ENCODE results near the gene RNMT. TPM values are rescaled to one million over a fixed set of nuclear protein-coding genes. Genes with fewer than 3 reads are reported as not detected.

Gene RNMT
- polyA plus RNA-seq, 3 donors = 51.2 to 61.8 (median 61.0) TPM

DNA sequence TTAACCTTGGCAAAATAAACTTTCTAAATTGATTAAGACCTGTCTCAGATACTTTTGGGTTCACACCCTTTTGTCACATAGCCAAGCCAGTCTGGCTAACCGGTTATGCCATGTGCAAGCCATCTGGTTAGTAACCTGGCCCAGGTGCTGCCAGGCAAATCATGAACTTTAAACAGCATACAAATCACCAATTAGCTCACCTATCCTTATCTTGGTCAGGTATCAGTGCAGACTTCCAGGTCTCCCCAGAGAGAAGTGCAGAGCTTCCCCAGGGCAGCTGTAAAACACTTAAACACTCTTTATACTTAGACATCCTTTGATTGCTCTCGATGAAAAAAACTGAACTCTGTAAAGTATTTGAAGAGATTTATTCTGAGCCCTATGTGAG lies 82.6 kb downstream of the RNMT start:
- no peak for DNase-seq

DNA sequence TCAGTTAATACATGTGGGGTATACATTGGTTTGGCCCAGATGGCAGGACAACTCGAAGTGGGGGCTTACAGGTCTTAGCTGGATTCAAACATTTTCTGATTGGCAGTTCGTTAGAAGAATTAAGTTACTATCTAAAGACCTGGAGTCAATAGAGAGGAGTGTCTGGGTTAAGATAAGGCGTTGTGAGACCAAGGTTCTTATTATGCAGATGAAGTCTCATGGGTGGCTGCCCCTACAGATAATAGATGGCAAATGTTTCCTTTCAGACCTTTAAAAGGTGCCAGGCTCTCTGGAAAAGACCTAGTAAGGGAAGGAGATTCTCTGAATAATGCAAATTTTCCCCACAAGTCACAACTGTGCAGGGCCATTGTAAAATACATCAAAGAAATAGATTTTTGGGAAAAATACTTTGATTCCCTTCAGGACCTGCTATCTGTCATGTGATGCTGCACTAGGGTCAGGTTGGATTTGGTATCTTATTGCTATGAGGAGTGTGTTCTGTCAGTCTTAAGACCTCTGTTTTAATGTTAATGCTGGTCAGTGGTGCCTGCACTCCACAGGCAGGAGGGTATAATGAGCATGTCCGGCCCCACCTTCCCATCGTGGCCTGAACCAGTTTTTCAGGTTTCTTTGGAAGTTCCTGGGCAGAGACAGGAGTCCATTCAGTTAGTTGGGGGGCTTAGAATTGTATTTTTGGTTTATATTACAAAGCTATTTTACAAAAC lies 83.2 kb downstream of the RNMT start:
- DNase-seq = peak; percentile 52

DNA sequence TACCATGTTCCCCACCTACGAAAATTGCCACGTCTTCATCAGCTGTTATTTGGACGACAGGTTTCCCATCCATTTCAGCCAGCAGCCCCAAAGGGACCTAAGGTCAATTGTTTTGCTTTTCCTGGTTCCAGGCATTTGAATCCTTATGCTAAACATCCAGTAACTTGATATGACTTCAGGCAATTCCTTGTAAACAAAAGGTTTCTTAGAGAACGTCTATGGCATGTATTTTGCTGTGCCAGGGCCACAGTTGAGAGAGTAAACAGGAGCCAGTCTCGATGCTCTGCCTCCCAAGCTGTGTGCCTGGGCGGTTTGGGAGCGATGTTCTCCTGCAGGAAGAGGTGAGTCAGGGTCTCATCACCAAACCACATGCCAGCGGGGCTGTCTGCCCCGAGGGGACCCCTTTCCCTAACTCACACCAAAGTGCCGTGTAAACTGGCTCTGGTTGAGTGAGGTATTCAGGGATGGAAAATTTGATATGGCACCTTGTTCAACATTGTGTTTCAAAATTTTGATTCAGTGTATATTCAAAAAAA lies 84.5 kb downstream of the RNMT start:
- DNase-seq = no peak

DNA sequence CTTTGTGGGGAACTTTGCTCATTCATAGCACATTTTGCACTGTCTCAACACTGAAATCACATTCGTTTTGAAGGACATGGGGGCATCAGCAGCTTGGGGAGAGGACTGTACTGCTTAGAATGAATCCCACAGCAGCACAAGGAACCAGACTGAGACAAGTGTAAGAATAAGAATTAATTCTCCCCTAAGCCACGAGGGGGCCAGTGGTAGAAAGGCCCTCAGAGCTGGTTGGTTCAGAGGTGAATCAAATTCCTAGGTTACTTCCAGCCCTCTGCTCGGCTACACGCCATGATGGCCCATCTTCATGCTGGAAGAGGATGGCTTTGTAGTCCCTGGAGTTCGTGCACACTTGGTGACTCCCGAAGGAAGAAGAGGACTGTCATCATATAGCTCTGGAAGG lies 85.5 kb downstream of the RNMT start:
- DNase-seq = no peak

DNA sequence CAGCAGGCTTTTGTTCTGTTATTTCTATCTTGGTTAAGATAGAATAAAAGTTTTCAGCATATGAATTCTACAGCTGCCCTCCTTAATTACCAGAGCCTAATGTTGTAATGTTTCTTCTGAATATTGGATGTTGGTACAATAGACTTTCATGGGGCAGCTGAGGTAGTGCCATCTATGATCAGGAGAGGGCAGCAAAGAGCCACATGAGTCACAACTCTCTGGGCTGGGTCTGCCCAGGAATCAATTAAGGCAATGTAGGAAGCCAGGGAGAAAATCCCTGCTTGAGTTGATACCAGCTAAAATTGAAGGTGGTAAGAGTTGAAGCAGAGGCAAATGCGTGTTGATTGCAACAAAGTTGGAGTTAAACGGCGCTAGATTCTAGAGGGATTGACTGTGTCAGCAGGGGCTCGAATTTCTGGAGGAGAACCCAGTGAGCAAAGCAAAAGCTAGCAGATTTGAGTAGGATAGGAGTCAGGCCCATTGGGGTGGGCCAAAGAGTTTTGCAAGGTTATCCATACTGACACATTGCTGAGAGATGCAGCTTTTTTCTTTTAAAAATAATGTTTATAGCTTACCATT lies 86.9 kb downstream of the RNMT start:
- DNase-seq = peak; percentile 62

Other genes with a start within 250 kb of the RNMT start
- 10 to 100 TPM; 16.9 to 20.2 (median 19.2) TPM for gene FAM210A, start 115 bp upstream of the RNMT start, polyA plus RNA-seq (ENCODE audit: insufficient read length in 3 of 3)
- under 1 TPM in 2 of 3 donors, not detected in 1; 0.13 to 0.28 TPM for gene MC5R, start 97.5 kb downstream of the RNMT start, polyA plus RNA-seq (ENCODE audit: insufficient read length in 3 of 3)
- gene MC2R, start 188.9 kb downstream of the RNMT start, polyA plus RNA-seq (ENCODE audit: insufficient read length in 3 of 3) = under 1 TPM in 2 of 3 donors, not detected in 1; 0.24 to 0.28 TPM

Data from renal pelvis (tissue), 4 donors.